ENCODE results near the gene HOXD9. TPM values are rescaled to one million over a fixed set of nuclear protein-coding genes. Genes with fewer than 3 reads are reported as not detected.

The HOXD9 gene
- total and polyA plus RNA-seq, 7 donors: 0.46 to 27.1 (median 10.6) TPM

GRCh38 chr2:176079831-176080539 lies 42.5 kb upstream of the HOXD9 start:
- intact Hi-C loops (cut with DNase I): loop anchor here (1.0 to 5.0 kb wide), 5 partner anchors 17 to 391 kb away; partner anchors contain the start of gene LNPK
- 1 to 2% methylated on average over 86 of the region's 86 CpGs for WGBS, 2 donors
- H3K27ac ChIP-seq: peak overlapping the region in 3 of 4 donors; percentile 92 to 96 (median 94)
- H3K9me3 ChIP-seq: peaks cover 0 to 8% (median 0%) of the 10 kb centered on the region in 4 donors
- peaks cover 0 to 39% (median 21%) of the 10 kb centered on the region in 4 donors for H3K4me1 ChIP-seq
- H3K27me3 ChIP-seq: peaks cover 47 to 98% (median 53%) of the 10 kb centered on the region in 3 donors
- no peak for DNase-seq
- no peak for TF ChIP-seq POLR2AphosphoS5 (IDR thresholded peaks at IDR 0.05)
- TF ChIP-seq, protein P1, sequence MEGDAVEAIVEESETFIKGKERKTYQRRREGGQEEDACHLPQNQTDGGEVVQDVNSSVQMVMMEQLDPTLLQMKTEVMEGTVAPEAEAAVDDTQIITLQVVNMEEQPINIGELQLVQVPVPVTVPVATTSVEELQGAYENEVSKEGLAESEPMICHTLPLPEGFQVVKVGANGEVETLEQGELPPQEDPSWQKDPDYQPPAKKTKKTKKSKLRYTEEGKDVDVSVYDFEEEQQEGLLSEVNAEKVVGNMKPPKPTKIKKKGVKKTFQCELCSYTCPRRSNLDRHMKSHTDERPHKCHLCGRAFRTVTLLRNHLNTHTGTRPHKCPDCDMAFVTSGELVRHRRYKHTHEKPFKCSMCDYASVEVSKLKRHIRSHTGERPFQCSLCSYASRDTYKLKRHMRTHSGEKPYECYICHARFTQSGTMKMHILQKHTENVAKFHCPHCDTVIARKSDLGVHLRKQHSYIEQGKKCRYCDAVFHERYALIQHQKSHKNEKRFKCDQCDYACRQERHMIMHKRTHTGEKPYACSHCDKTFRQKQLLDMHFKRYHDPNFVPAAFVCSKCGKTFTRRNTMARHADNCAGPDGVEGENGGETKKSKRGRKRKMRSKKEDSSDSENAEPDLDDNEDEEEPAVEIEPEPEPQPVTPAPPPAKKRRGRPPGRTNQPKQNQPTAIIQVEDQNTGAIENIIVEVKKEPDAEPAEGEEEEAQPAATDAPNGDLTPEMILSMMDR (IDR thresholded peaks at IDR 0.05): peak; percentile 75 to 97 (median 82)
- no peak for TF ChIP-seq POLR2A (IDR thresholded peaks at IDR 0.05)
- TF ChIP-seq EP300 (IDR thresholded peaks at IDR 0.05): no peak
- peak overlapping the region; percentile 32 to 54 (median 50) for H3K4me3 ChIP-seq
- no peaks in the 10 kb centered on the region for H3K36me3 ChIP-seq

DNA sequence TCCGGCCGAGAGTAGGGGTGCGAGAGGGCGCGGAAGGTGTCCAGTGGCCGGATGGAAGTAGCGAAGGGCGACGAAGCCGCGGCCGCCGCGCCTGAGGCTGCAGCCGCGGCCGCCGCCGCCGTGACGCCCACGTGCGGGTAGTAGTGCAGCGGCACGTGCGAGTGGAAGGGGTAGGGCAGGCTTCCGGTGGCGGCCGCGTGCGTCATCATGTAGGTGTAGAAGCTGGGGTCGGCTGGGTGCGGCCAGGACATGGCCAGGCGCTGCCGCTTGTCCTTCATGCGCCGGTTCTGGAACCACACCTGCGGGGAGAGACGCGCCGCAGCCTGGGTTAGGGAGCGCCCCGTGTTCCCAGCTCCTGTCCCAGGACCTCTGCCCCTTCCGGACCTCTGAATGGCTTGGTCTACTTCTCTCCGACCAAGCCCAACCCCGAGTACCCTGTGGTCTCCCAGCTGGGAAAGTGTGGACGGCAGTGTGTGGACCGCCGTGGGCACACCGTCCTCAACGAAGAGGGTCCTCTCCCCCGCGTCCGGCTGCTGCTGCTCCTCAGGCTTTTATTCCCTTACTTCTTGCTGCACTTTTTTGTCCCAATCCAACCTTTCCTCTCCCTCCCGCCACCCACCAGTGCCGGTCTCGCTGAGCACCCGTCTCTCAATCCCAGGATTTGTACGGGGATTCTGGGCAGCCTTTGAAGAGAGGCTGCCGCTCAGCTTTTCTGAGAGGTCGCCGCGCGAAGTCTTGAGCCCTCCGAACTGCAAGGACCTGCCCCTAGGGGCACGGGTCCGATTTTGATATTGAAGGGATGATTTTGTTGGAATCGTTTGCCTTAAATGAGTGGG lies 41.8 kb upstream of the HOXD9 start:
- Histone ChIP-seq H3K9me3 (peaks cover 0 to 8% (median 0%) of the 10 kb centered on the region in 4 donors), H3K27ac (peak overlapping the region in 3 of 4 donors; percentile 92 to 96 (median 94)), H3K4me1 (peaks cover 0 to 46% (median 28%) of the 10 kb centered on the region in 4 donors), H3K4me3 (peak overlapping the region; percentile 32 to 54 (median 50)), H3K36me3 (no peaks in the 10 kb centered on the region), H3K27me3 (peaks cover 52 to 98% (median 61%) of the 10 kb centered on the region in 3 donors)
- intact Hi-C loops (cut with DNase I): loop anchor here (1.0 to 2.0 kb wide), 3 partner anchors 16 to 391 kb away; partner anchors contain the start of gene LNPK
- 7% methylated on average over 68 of the region's 68 CpGs for WGBS, 2 donors
- TF ChIP-seq EP300 (IDR thresholded peaks at IDR 0.05) (peak in 1 of 4 donors; percentile 40), POLR2AphosphoS5 (IDR thresholded peaks at IDR 0.05) (peak; percentile 80 to 91 (median 82)), POLR2A (IDR thresholded peaks at IDR 0.05) (peak; percentile 46 to 73)
- TF ChIP-seq, protein P1 (IDR thresholded peaks at IDR 0.05): no peak
- peak; percentile 90 for DNase-seq

DNA sequence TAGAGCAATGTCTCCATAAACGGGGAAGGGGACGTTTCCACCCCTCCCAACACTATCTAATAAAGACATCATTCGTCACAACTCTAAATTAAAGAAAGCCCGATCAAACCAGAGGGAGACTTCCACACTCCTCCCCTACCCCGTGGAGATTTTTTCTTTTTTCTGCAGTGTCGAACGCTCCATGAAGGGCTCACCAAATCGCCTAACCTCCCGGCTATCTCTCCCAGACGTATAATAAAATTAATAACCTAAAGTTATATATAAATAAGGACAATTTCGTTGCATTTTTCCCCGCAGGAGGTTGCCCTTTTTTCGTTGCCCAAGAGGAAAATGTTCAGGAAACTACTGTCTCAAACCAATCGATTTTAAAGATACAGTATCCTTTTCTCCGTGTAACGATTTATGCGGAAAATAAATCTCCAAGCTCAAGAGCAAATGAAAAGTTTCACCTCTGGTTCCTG lies 41.1 kb upstream of the HOXD9 start:
- Histone ChIP-seq H3K27me3 (peaks cover 53 to 98% (median 61%) of the 10 kb centered on the region in 3 donors), H3K27ac (peak overlapping the region in 3 of 4 donors; percentile 92 to 96 (median 94)), H3K36me3 (no peaks in the 10 kb centered on the region), H3K4me1 (peaks cover 0 to 51% (median 31%) of the 10 kb centered on the region in 4 donors), H3K9me3 (peaks cover 0 to 8% (median 0%) of the 10 kb centered on the region in 4 donors), H3K4me3 (peak overlapping the region; percentile 32 to 54 (median 50))
- WGBS, 2 donors: 10% methylated on average over 17 of the region's 17 CpGs
- peak in 1 of 4 donors; percentile 16 for TF ChIP-seq POLR2AphosphoS5 (IDR thresholded peaks at IDR 0.05)
- TF ChIP-seq POLR2A (IDR thresholded peaks at IDR 0.05): no peak
- TF ChIP-seq, protein P1 (IDR thresholded peaks at IDR 0.05): no peak
- DNase-seq: no peak
- intact Hi-C loops (cut with DNase I): loop anchor here (2.0 kb wide), 1 partner anchor 15 kb away; no protein-coding TSS in a partner anchor

DNA sequence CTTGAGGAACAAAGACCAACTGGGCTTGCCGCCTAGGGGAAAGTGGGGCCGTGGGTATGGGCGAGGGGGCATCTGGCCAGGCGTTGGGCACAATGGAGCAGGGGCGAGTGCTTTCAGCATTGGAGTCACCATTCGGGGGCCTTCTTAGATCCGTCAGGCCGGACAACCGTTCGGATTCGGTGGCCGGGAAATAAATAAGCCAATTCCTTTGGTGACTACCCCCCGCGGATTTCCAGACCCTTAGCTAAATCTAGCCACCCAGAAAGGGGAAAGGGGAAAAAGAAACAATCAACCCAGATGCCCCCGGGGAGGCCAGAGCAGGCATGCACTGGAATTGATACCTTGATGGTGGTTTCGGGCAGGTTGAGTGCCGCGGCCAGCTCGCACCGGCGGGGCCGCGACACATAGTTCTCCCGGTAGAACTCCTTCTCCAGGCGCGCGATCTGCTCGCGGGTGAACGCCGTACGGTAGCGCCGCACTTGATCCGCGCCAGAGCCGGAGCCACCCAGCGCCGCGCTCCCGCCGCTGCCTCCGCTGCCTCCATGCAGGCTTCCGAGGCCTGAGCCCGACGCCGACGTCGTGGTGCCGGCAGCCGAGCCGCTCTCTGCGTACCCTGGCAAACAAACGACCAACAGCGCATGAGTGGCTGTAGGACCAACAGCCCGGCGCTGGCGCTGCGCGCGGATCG lies 40.5 kb upstream of the HOXD9 start:
- no peak for DNase-seq
- Histone ChIP-seq H3K4me3 (peak overlapping the region; percentile 32 to 54 (median 50)), H3K27ac (peak overlapping the region in 3 of 4 donors; percentile 92 to 96 (median 94)), H3K4me1 (peaks cover 0 to 51% (median 32%) of the 10 kb centered on the region in 4 donors), H3K9me3 (peaks cover 0 to 8% (median 0%) of the 10 kb centered on the region in 4 donors), H3K36me3 (no peaks in the 10 kb centered on the region), H3K27me3 (peaks cover 49 to 98% (median 61%) of the 10 kb centered on the region in 3 donors)
- peak in 3 of 4 donors; percentile 7 to 49 (median 48) for TF ChIP-seq POLR2AphosphoS5 (IDR thresholded peaks at IDR 0.05)
- no peak for TF ChIP-seq POLR2A (IDR thresholded peaks at IDR 0.05)
- TF ChIP-seq EP300 (IDR thresholded peaks at IDR 0.05): no peak
- intact Hi-C loops (cut with DNase I): loop anchor here (2.0 kb wide), 1 partner anchor 15 kb away; no protein-coding TSS in a partner anchor
- WGBS, 2 donors: 4 to 6% methylated on average over 62 of the region's 62 CpGs
